ENCODE measurements around the gene CLCF1.
A peak's percentile ranks its signal among the peaks of the same experiment; 100 is the strongest.

CLCF1 gene

DNA sequence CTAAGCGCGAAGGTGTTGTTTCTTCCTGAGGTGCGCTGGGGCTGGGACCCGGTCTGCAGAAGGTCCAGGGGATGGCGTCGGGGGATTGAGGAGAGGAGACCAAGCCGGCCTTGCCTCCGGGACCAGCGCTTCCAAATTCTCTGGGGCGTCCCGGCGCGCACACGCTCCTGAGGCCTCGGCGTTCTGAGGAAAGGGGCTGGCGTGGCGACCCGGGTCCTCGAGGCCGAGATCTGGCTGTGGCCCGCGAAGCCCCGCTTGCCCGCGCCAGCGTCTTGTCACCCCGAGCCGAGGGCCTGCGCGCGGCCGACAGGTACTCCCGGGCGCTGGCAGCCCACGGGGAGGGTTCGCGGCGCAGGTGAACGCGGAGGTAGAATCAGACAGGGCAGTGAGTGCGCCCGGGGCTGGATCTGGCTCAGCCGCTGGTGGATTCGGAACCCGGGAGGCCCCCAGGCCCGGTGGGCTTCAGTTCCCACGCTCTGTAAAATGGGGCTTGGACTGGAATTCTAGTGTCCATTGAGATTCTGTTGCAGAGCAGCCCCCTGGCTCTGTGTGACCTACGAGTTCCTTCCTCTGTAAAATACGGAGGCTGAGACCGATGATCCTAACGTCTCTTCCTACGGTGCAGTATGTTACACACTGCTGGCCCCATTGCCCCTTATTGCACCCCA lies 55.4 kb downstream of the CLCF1 start:
- H3K9me3 ChIP-seq (ENCODE audit: control extremely low read depth in 1 of 5, control insufficient read depth in 4 of 5, insufficient read depth in 2 of 5, low read depth in 1 of 5, low read length in 4 of 5), result no peaks in the 10 kb centered on the region
- CTCF ChIA-PET, result interaction anchor here (0.6 to 11.4 kb wide), 26 partner anchors 9 to 146 kb away, joined by 3 to 124 read pairs (median 5); partner anchors contain the start of genes ANKRD13D, GRK2 and SSH3
- POLR2A ChIA-PET, result interaction anchor here (0.6 to 3.6 kb wide), 14 partner anchors 15 to 104 kb away, joined by 3 to 26 read pairs (median 6); partner anchors contain the start of genes ANKRD13D, GRK2 and SSH3
- no peaks in the 10 kb centered on the region for H3K27me3 ChIP-seq (replicated peaks in 2 of 5; ENCODE audit: control insufficient read depth in 4 of 5, insufficient read depth in 5 of 5, low read length in 4 of 5)
- 0% methylated on average over 37 of the region's 53 CpGs for WGBS (ENCODE audit: insufficient coverage)
- peaks cover 4 to 23% (median 18%) of the 10 kb centered on the region in 4 experiments for H3K4me1 ChIP-seq (ENCODE audit: control extremely low read depth in 1 of 4, control insufficient read depth in 4 of 4, insufficient read depth in 4 of 4, low read length in 3 of 4)
- H3K27ac ChIP-seq (ENCODE audit: insufficient read depth in 1 of 2, low read depth in 1 of 2, low read length in 2 of 2, poor library complexity in 1 of 2, severe bottlenecking in 2 of 2), result peak overlapping the region; percentile 25 to 80
- no peaks in the 10 kb centered on the region for H3K36me3 ChIP-seq (ENCODE audit: control insufficient read depth in 4 of 4, insufficient read depth in 4 of 4, low read length in 3 of 4)
- DNase-seq, result peak in 1 of 3 donors; percentile 21
- peak overlapping the region; percentile 53 to 91 (median 86) for H3K4me3 ChIP-seq (ENCODE audit: control insufficient read depth in 1 of 7, extremely low read depth in 1 of 7, insufficient read depth in 4 of 7, low read depth in 2 of 7, low read length in 6 of 7)

GRCh38 chr11:67317205-67317887 lies 56.1 kb downstream of the CLCF1 start:
- POLR2A ChIA-PET, result interaction anchor here (0.6 to 3.6 kb wide), 15 partner anchors 14 to 104 kb away, joined by 3 to 26 read pairs (median 6); partner anchors contain the start of genes ANKRD13D, GRK2 and SSH3
- H3K9me3 ChIP-seq (ENCODE audit: control extremely low read depth in 1 of 5, control insufficient read depth in 4 of 5, insufficient read depth in 2 of 5, low read depth in 1 of 5, low read length in 4 of 5), result no peaks in the 10 kb centered on the region
- H3K27me3 ChIP-seq (replicated peaks in 2 of 5; ENCODE audit: control insufficient read depth in 4 of 5, insufficient read depth in 5 of 5, low read length in 4 of 5), result no peaks in the 10 kb centered on the region
- peak overlapping the region; percentile 25 to 80 for H3K27ac ChIP-seq (ENCODE audit: insufficient read depth in 1 of 2, low read depth in 1 of 2, low read length in 2 of 2, poor library complexity in 1 of 2, severe bottlenecking in 2 of 2)
- WGBS (ENCODE audit: insufficient coverage), result 0% methylated on average over 48 of the region's 55 CpGs
- DNase-seq, result peak; percentile 95 to 98 (median 96)
- peaks cover 9 to 30% (median 24%) of the 10 kb centered on the region in 4 experiments for H3K4me1 ChIP-seq (ENCODE audit: control extremely low read depth in 1 of 4, control insufficient read depth in 4 of 4, insufficient read depth in 4 of 4, low read length in 3 of 4)
- H3K4me3 ChIP-seq (ENCODE audit: control insufficient read depth in 1 of 7, extremely low read depth in 1 of 7, insufficient read depth in 4 of 7, low read depth in 2 of 7, low read length in 6 of 7), result peak overlapping the region; percentile 53 to 91 (median 86)
- no peaks in the 10 kb centered on the region for H3K36me3 ChIP-seq (ENCODE audit: control insufficient read depth in 4 of 4, insufficient read depth in 4 of 4, low read length in 3 of 4)
- CTCF ChIA-PET, result interaction anchor here (0.6 to 11.4 kb wide), 28 partner anchors 8 to 237 kb away, joined by 3 to 124 read pairs (median 4); partner anchors contain the start of genes ANKRD13D, GRK2 and SSH3

- ChIA-PET CTCF (interaction anchor here (0.8 to 11.4 kb wide), 23 partner anchors 8 to 236 kb away, joined by 3 to 124 read pairs (median 5); partner anchors contain the start of genes ANKRD13D, GRK2 and SSH3), POLR2A (interaction anchor here (0.6 to 3.6 kb wide), 13 partner anchors 14 to 77 kb away, joined by 3 to 26 read pairs (median 7); partner anchors contain the start of genes ANKRD13D, GRK2 and SSH3)
- Histone ChIP-seq H3K4me1 (ENCODE audit: control extremely low read depth in 1 of 4, control insufficient read depth in 4 of 4, insufficient read depth in 4 of 4, low read length in 3 of 4) (peaks cover 9 to 33% (median 26%) of the 10 kb centered on the region in 4 experiments), H3K36me3 (ENCODE audit: control insufficient read depth in 4 of 4, insufficient read depth in 4 of 4, low read length in 3 of 4) (peaks cover 0 to 2% (median 0%) of the 10 kb centered on the region in 4 experiments), H3K27me3 (replicated peaks in 2 of 5; ENCODE audit: control insufficient read depth in 4 of 5, insufficient read depth in 5 of 5, low read length in 4 of 5) (no peaks in the 10 kb centered on the region), H3K4me3 (ENCODE audit: control insufficient read depth in 1 of 7, extremely low read depth in 1 of 7, insufficient read depth in 4 of 7, low read depth in 2 of 7, low read length in 6 of 7) (peak overlapping the region; percentile 49 to 91 (median 86)), H3K9me3 (ENCODE audit: control extremely low read depth in 1 of 5, control insufficient read depth in 4 of 5, insufficient read depth in 2 of 5, low read depth in 1 of 5, low read length in 4 of 5) (no peaks in the 10 kb centered on the region), H3K27ac (ENCODE audit: insufficient read depth in 1 of 2, low read depth in 1 of 2, low read length in 2 of 2, poor library complexity in 1 of 2, severe bottlenecking in 2 of 2) (peak overlapping the region in 1 of 2 experiments; percentile 80)
- WGBS (ENCODE audit: insufficient coverage), result 0% methylated on average over 3 of the region's 10 CpGs
- no peak for DNase-seq
These were observed 56.6 kb downstream of the CLCF1 start for GRCh38 chr11:67316882-67317204.

GRCh38 chr11:67315325-67315909 lies 58.0 kb downstream of the CLCF1 start:
- Histone ChIP-seq H3K4me1 (ENCODE audit: control extremely low read depth in 1 of 4, control insufficient read depth in 4 of 4, insufficient read depth in 4 of 4, low read length in 3 of 4) (peaks cover 9 to 35% (median 26%) of the 10 kb centered on the region in 4 experiments), H3K27ac (ENCODE audit: insufficient read depth in 1 of 2, low read depth in 1 of 2, low read length in 2 of 2, poor library complexity in 1 of 2, severe bottlenecking in 2 of 2) (no peak overlapping the region), H3K9me3 (ENCODE audit: control extremely low read depth in 1 of 5, control insufficient read depth in 4 of 5, insufficient read depth in 2 of 5, low read depth in 1 of 5, low read length in 4 of 5) (no peaks in the 10 kb centered on the region), H3K27me3 (replicated peaks in 2 of 5; ENCODE audit: control insufficient read depth in 4 of 5, insufficient read depth in 5 of 5, low read length in 4 of 5) (no peaks in the 10 kb centered on the region), H3K36me3 (ENCODE audit: control insufficient read depth in 4 of 4, insufficient read depth in 4 of 4, low read length in 3 of 4) (peaks cover 0 to 17% (median 5%) of the 10 kb centered on the region in 4 experiments), H3K4me3 (ENCODE audit: control insufficient read depth in 1 of 7, extremely low read depth in 1 of 7, insufficient read depth in 4 of 7, low read depth in 2 of 7, low read length in 6 of 7) (no peak overlapping the region)
- 100% methylated on average over 7 of the region's 9 CpGs for WGBS (ENCODE audit: insufficient coverage)
- ChIA-PET CTCF (interaction anchor here (0.6 to 11.4 kb wide), 10 partner anchors 10 to 317 kb away, joined by 3 to 124 read pairs (median 6); partner anchors contain the start of gene SSH3), POLR2A (interaction anchor here (2.6 kb wide), 1 partner anchor 26 kb away, joined by 11 read pairs; the partner anchor contains the start of gene ANKRD13D)
- DNase-seq, result no peak

GRCh38 chr11:67314218-67314617 lies 59.2 kb downstream of the CLCF1 start:
- H3K4me3 ChIP-seq (ENCODE audit: control insufficient read depth in 1 of 7, extremely low read depth in 1 of 7, insufficient read depth in 4 of 7, low read depth in 2 of 7, low read length in 6 of 7), result no peak overlapping the region
- no peak overlapping the region for H3K27ac ChIP-seq (ENCODE audit: insufficient read depth in 1 of 2, low read depth in 1 of 2, low read length in 2 of 2, poor library complexity in 1 of 2, severe bottlenecking in 2 of 2)
- no peak for DNase-seq
- H3K27me3 ChIP-seq (replicated peaks in 2 of 5; ENCODE audit: control insufficient read depth in 4 of 5, insufficient read depth in 5 of 5, low read length in 4 of 5), result no peaks in the 10 kb centered on the region
- POLR2A ChIA-PET, result interaction anchor here (2.6 kb wide), 1 partner anchor 25 kb away, joined by 11 read pairs; the partner anchor contains the start of gene ANKRD13D
- H3K36me3 ChIP-seq (ENCODE audit: control insufficient read depth in 4 of 4, insufficient read depth in 4 of 4, low read length in 3 of 4), result peaks cover 0 to 28% (median 12%) of the 10 kb centered on the region in 4 experiments
- H3K4me1 ChIP-seq (ENCODE audit: control extremely low read depth in 1 of 4, control insufficient read depth in 4 of 4, insufficient read depth in 4 of 4, low read length in 3 of 4), result peaks cover 9 to 35% (median 26%) of the 10 kb centered on the region in 4 experiments
- no peaks in the 10 kb centered on the region for H3K9me3 ChIP-seq (ENCODE audit: control extremely low read depth in 1 of 5, control insufficient read depth in 4 of 5, insufficient read depth in 2 of 5, low read depth in 1 of 5, low read length in 4 of 5)
- CTCF ChIA-PET, result interaction anchor here (1.3 to 11.4 kb wide), 9 partner anchors 8 to 61 kb away, joined by 3 to 124 read pairs (median 11); partner anchors contain the start of genes ANKRD13D and SSH3
- WGBS (ENCODE audit: insufficient coverage), result 100% methylated on average over 1 of the region's 2 CpGs
